Activated CD4-positive, alpha-beta T cell treated with anti-CD3 and anti-CD28 coated beads for 24 hours (primary cell): ENCODE results near the gene ABCB6.

Source experiments
- DNase-seq, 2 donors: peaks; one replicate each; pipeline ENCODE4 v3.0.0-alpha.2; 2020; ENCODE audit warnings: low read depth in 2 of 2

Gene ABCB6

GRCh38 chr2:219245148-219245898 is 26.6 kb upstream of the ABCB6 start, which contains the start of the genes GLB1L and STK16:
Gene GLB1L (minus strand): TSS chr2:219245444. CDS start chr2:219243573, 1,871 bp downstream.
Gene STK16 (plus strand): TSS chr2:219245479. CDS start chr2:219246000, 521 bp downstream.
- peak; percentile 77 to 87 for DNase-seq

GRCh38 chr2:219244789-219245147 is 26.0 kb upstream of the ABCB6 start:
- no peak for DNase-seq

GRCh38 chr2:219243291-219243761 is 24.6 kb upstream of the ABCB6 start:
- DNase-seq: no peak

GRCh38 chr2:219234331-219234730 is 15.6 kb upstream of the ABCB6 start:
- DNase-seq: no peak

- peak in 1 of 2 donors; percentile 54 for DNase-seq
Measured at GRCh38 chr2:219230059-219230540, 11.3 kb upstream of the ABCB6 start.

- DNase-seq: peak; percentile 95 to 97
Measured at GRCh38 chr2:219229305-219230058, 10.7 kb upstream of the ABCB6 start, which contains the start of the genes ANKZF1 and ATG9A. Gene ANKZF1 (plus strand): TSS chr2:219229806. CDS start chr2:219230258, 452 bp downstream. Gene ATG9A (minus strand): TSS chr2:219229636. CDS start chr2:219228024, 1,612 bp downstream.

GRCh38 chr2:219228911-219229304 is 10.2 kb upstream of the ABCB6 start:
- no peak for DNase-seq

GRCh38 chr2:219228041-219228910 is 9.5 kb upstream of the ABCB6 start:
- no peak for DNase-seq

- DNase-seq: no peak
Measured at GRCh38 chr2:219225350-219225749, 6.6 kb upstream of the ABCB6 start.

- no peak for DNase-seq
Measured at GRCh38 chr2:219223831-219224610, 5.3 kb upstream of the ABCB6 start.

GRCh38 chr2:219221957-219222518 is 3.3 kb upstream of the ABCB6 start:
- no peak for DNase-seq

- DNase-seq: no peak
Measured at GRCh38 chr2:219220652-219221402, 2.1 kb upstream of the ABCB6 start.

- DNase-seq: no peak
Measured at GRCh38 chr2:219219784-219220532, 1.2 kb upstream of the ABCB6 start.

GRCh38 chr2:219218217-219218731 is 484 bp downstream of the ABCB6 start:
- no peak for DNase-seq

- DNase-seq: no peak
Measured at GRCh38 chr2:219216535-219216915, 2.2 kb downstream of the ABCB6 start.

- DNase-seq: no peak
Measured at GRCh38 chr2:219215871-219216534, 2.8 kb downstream of the ABCB6 start.

- no peak for DNase-seq
Measured at GRCh38 chr2:219214786-219215185, 4.0 kb downstream of the ABCB6 start.

- no peak for DNase-seq
Measured at GRCh38 chr2:219214141-219214540, 4.6 kb downstream of the ABCB6 start.
